ENCODE measurements around the gene FBH1. TPM values are rescaled to one million over a fixed set of nuclear protein-coding genes. Genes with fewer than 3 reads are reported as not detected.
"Not testable (repeated sequence)": the region's sequence is repeated elsewhere in the genome, so short reads cannot be mapped to it uniquely, and the experiment has no call there.

Gene FBH1
- total RNA-seq, 2 experiments from 2014 or later = 33.9 to 34.2 TPM

- no peak overlapping the region for H3K27ac Mint-ChIP-seq
- H3K4me1 Mint-ChIP-seq (ENCODE audit: low read depth) = no peaks in the 10 kb centered on the region
- no peak overlapping the region for H3K27ac ChIP-seq (ENCODE audit: low read depth in 1 of 2, low read length in 2 of 2)
- no peak overlapping the region for H3K4me3 Mint-ChIP-seq
- no peak for DNase-seq
- no peak for TF ChIP-seq CTCF (IDR thresholded peaks at IDR 0.05)
- no peaks in the 10 kb centered on the region for H3K36me3 Mint-ChIP-seq (ENCODE audit: low read depth)
- ChIA-PET CTCF (interaction anchor here (0.5 kb wide), 1 partner anchor 41 kb away, joined by 3 read pairs; no protein-coding TSS in a partner anchor), POLR2A (interaction anchor here (1.1 kb wide), 1 partner anchor 30 kb away, joined by 3 read pairs; no protein-coding TSS in a partner anchor)
- H3K27me3 ChIP-seq (ENCODE audit: control insufficient read depth in 1 of 2, insufficient read depth in 2 of 2, low read length in 2 of 2) = peaks cover 0 to 2% of the 10 kb centered on the region in 2 experiments
- no peak for ATAC-seq (ENCODE audit: poor library complexity)
- H3K9me3 ChIP-seq (ENCODE audit: control insufficient read depth in 1 of 2, insufficient read depth in 1 of 2, low read length in 2 of 2) = no peaks in the 10 kb centered on the region
- intact Hi-C loops (cut with DNase I, micrococcal nuclease) = no loop called here
- H3K4me1 ChIP-seq (ENCODE audit: insufficient read depth, low read length) = no peaks in the 10 kb centered on the region
- H3K27me3 Mint-ChIP-seq = no peaks in the 10 kb centered on the region
- H3K4me3 ChIP-seq (ENCODE audit: low read length) = no peak overlapping the region
- no peaks in the 10 kb centered on the region for H3K9me3 Mint-ChIP-seq
- H3K36me3 ChIP-seq (ENCODE audit: insufficient read depth, low read length) = no peaks in the 10 kb centered on the region
These were observed 46.2 kb upstream of the FBH1 start for GRCh38 chr10:5843686-5844344.

- H3K4me3 Mint-ChIP-seq = no peak overlapping the region
- DNase-seq (no peak), ATAC-seq (ENCODE audit: poor library complexity) (no peak)
- H3K27ac Mint-ChIP-seq = no peak overlapping the region
- ChIA-PET POLR2A (interaction anchor here (1.1 kb wide), 1 partner anchor 30 kb away, joined by 3 read pairs; no protein-coding TSS in a partner anchor), CTCF (interaction anchor here (0.5 to 0.7 kb wide), 2 partner anchors 29 to 40 kb away, joined by 3 read pairs; no protein-coding TSS in a partner anchor)
- Histone ChIP-seq H3K27me3 (ENCODE audit: control insufficient read depth in 1 of 2, insufficient read depth in 2 of 2, low read length in 2 of 2) (peaks cover 0 to 2% of the 10 kb centered on the region in 2 experiments), H3K27ac (ENCODE audit: low read depth in 1 of 2, low read length in 2 of 2) (no peak overlapping the region), H3K4me1 (ENCODE audit: insufficient read depth, low read length) (no peaks in the 10 kb centered on the region), H3K36me3 (ENCODE audit: insufficient read depth, low read length) (no peaks in the 10 kb centered on the region), H3K4me3 (ENCODE audit: low read length) (no peak overlapping the region), H3K9me3 (ENCODE audit: control insufficient read depth in 1 of 2, insufficient read depth in 1 of 2, low read length in 2 of 2) (no peaks in the 10 kb centered on the region)
- intact Hi-C loops (cut with DNase I, micrococcal nuclease) = no loop called here
- H3K27me3 Mint-ChIP-seq = no peaks in the 10 kb centered on the region
- H3K4me1 Mint-ChIP-seq (ENCODE audit: low read depth) = no peaks in the 10 kb centered on the region
- no peak for TF ChIP-seq CTCF (IDR thresholded peaks at IDR 0.05)
- H3K36me3 Mint-ChIP-seq (ENCODE audit: low read depth) = no peaks in the 10 kb centered on the region
- H3K9me3 Mint-ChIP-seq = no peaks in the 10 kb centered on the region
These were observed 45.5 kb upstream of the FBH1 start for GRCh38 chr10:5844345-5845055.

GRCh38 chr10:5846667-5847066 lies 43.4 kb upstream of the FBH1 start:
- DNase-seq; H3K27ac Mint-ChIP-seq; H3K27me3 ChIP-seq (ENCODE audit: control insufficient read depth in 1 of 2, insufficient read depth in 2 of 2, low read length in 2 of 2); ATAC-seq (ENCODE audit: poor library complexity); H3K9me3 Mint-ChIP-seq; H3K36me3 Mint-ChIP-seq (ENCODE audit: low read depth); H3K36me3 ChIP-seq (ENCODE audit: insufficient read depth, low read length); H3K4me3 Mint-ChIP-seq; H3K4me1 Mint-ChIP-seq (ENCODE audit: low read depth); H3K4me1 ChIP-seq (ENCODE audit: insufficient read depth, low read length); H3K27ac ChIP-seq (ENCODE audit: low read depth in 1 of 2, low read length in 2 of 2); CTCF ChIA-PET; H3K4me3 ChIP-seq (ENCODE audit: low read length); H3K27me3 Mint-ChIP-seq; intact Hi-C loops (cut with DNase I, micrococcal nuclease); H3K9me3 ChIP-seq (ENCODE audit: control insufficient read depth in 1 of 2, insufficient read depth in 1 of 2, low read length in 2 of 2): not testable (repeated sequence)
- POLR2A ChIA-PET = interaction anchor here (0.6 kb wide), 1 partner anchor 116 kb away, joined by 3 read pairs; no protein-coding TSS in a partner anchor
